Left lung (tissue), 10 donors: Measurements from ENCODE around the gene A3GALT2. TPM values are rescaled to one million over a fixed set of nuclear protein-coding genes. Genes with fewer than 3 reads are reported as not detected.
A peak's percentile ranks its signal among the peaks of the same experiment; 100 is the strongest.

Source experiments
- ATAC-seq: fragments of 200-7000 bp; cut with Tn5 transposase; one replicate; pipeline ENCODE4 v1.9.1; 2020; ENCODE audit warnings: moderate library complexity
- DNase-seq, 4 donors: peaks; one replicate each; pipeline ENCODE4 v3.0.0-alpha.2; 2013 to 2020
- H3K27ac ChIP-seq, 2 donors: fragments of 200-600 bp; sonication (generic) in 1 of 2; one replicate each; pipeline versions ENCODE4 v1.5.0 to v1.8.0; 2020 to 2021
- H3K27me3 ChIP-seq, 2 donors: fragments of 200-600 bp; sonication (generic) in 1 of 2; one replicate each; pipeline versions ENCODE4 v1.5.0 to v1.8.0; 2020 to 2021
- H3K36me3 ChIP-seq, 2 donors: fragments of 200-600 bp; sonication (generic) in 1 of 2; one replicate each; pipeline versions ENCODE4 v1.5.0 to v1.8.0; 2020 to 2021
- H3K4me1 ChIP-seq, 2 donors: fragments of 200-600 bp; one replicate each; pipeline ENCODE4 v1.8.0; 2021
- H3K4me3 ChIP-seq, 2 donors: fragments of 200-600 bp; sonication (generic) in 1 of 2; one replicate each; pipeline versions ENCODE4 v1.5.0 to v1.8.0; 2020 to 2021; ENCODE audit warnings: mild to moderate bottlenecking in 1 of 2
- H3K9me3 ChIP-seq, 2 donors: fragments of 200-600 bp; sonication (generic) in 1 of 2; one replicate each; pipeline versions ENCODE4 v1.5.0 to v1.8.0; 2020 to 2021
- intact Hi-C, 2 donors: fragments of 100-400 bp; cut with DNase I; formaldehyde crosslinking; loops; one replicate each; pipeline versions ENCODE4 v1.11.2 to v1.14.2; 2022
- polyA plus RNA-seq, 6 donors: library from polyadenylated mRNA; unstranded; fragments of 120-200 nt; gene quantifications; one replicate each; pipeline ENCODE4 v1.2.1, GENCODE V29; 2013; ENCODE audit not compliant: insufficient read length in 6 of 6
- total RNA-seq, 2 donors: library from RNA; stranded (reverse); fragmentation: NEBNext Ultra II Directional; extraction: Animal tissue kit (Norgen Biotek cat#: 25700); gene quantifications; one replicate each; pipeline ENCODE4 v1.2.1, GENCODE V29; 2021
- TF ChIP-seq, protein P1 (sequence below), 2 donors: fragments of 200-600 bp; sonication (generic) in 1 of 2; IDR thresholded peaks; one replicate each; pipeline versions ENCODE4 v1.5.0 to v1.8.0; 2021; ENCODE audit warnings: antibody characterized with exemption in 2 of 2
- donor health status: DM: no; HTN: yes; CAD: no.
- donor health status: DM: no; HTN: no; CAD: no.

Gene A3GALT2
- total and polyA plus RNA-seq, 8 donors, result 0.25 to 0.28 (median 0.25) TPM; not detected in 5

DNA sequence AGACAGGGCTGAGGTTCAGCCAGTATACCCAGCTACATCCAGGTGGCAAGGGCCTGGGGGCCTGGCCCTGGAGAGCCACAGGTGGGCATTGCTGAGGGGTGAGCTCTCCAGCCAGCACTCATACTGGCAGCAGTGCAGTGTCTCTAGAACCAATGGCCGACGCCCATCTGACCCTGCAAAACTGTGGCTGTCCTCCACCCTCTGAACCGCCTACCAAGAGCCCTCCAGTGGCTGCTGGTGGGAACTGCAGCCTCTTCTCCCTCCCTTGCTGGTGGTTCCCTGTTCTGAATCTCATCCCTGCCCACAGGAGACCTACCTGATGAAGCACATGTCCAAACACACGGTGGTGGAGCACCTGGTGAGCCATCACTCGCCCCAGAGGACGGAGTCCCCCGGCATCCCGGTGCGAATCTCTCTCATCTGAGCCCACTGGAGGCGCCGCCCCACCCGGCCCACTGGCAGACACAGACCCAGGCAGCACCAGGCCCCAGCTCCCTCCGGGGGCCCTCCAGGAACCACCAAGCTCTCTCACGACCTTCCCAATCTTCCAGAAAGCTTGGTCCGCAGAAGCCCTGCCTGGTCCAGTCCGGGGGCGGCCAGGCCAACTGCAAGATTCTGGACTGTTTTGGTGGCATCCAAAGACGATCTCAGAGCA, 22.1 kb downstream of the A3GALT2 start:
- ATAC-seq (peak; percentile 74), DNase-seq (peak in 3 of 4 donors; percentile 48 to 91 (median 62))
- peaks cover 0 to 33% of the 10 kb centered on the region in 2 donors for H3K36me3 ChIP-seq
- H3K27ac ChIP-seq, result peak overlapping the region in 1 of 2 donors; percentile 39
- no peaks in the 10 kb centered on the region for H3K27me3 ChIP-seq
- H3K4me3 ChIP-seq, result no peak overlapping the region
- intact Hi-C loops, result loop anchor here in 1 of 2 donors (5.0 kb wide), 2 partner anchors 69 to 169 kb away; no protein-coding TSS in a partner anchor
- peaks cover 8 to 37% of the 10 kb centered on the region in 2 donors for H3K4me1 ChIP-seq
- TF ChIP-seq, protein P1, sequence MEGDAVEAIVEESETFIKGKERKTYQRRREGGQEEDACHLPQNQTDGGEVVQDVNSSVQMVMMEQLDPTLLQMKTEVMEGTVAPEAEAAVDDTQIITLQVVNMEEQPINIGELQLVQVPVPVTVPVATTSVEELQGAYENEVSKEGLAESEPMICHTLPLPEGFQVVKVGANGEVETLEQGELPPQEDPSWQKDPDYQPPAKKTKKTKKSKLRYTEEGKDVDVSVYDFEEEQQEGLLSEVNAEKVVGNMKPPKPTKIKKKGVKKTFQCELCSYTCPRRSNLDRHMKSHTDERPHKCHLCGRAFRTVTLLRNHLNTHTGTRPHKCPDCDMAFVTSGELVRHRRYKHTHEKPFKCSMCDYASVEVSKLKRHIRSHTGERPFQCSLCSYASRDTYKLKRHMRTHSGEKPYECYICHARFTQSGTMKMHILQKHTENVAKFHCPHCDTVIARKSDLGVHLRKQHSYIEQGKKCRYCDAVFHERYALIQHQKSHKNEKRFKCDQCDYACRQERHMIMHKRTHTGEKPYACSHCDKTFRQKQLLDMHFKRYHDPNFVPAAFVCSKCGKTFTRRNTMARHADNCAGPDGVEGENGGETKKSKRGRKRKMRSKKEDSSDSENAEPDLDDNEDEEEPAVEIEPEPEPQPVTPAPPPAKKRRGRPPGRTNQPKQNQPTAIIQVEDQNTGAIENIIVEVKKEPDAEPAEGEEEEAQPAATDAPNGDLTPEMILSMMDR (IDR thresholded peaks at IDR 0.05), result peak; percentile 81 to 96
- H3K9me3 ChIP-seq, result no peaks in the 10 kb centered on the region

DNA sequence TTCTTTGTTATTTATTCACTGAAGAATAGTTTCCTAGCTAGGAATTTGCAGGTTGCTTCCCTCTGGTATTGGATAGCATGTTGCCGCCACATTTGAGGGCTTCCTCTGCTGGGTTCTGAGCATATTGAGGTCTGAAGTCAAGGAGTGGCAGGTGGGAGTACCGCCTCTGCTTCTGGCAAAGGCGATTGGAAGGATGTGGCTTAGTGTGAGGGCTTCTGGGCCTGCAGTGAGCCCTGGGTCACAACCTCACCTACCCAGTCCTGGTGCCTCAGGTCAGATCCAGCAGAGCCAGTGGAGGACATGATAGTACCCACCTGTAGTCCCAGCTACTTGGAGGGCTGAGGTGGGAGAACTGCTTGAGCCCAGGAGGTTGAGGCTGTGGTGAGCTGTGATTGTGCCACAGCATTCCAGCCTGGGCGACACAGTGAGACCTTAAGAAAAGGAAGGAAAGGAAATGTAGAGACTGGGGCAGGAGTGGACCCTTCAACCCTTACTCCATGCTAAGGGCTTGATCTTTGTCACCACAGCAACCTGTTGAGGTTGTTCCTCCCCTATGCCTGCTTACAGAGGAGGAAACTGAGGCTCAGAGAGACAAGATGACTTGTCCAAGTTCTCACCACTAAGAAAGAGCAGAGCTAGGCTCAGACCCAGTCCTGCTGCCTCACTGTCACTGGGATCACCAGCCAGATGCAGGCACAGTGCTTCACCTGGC, 22.8 kb downstream of the A3GALT2 start:
- peak overlapping the region in 1 of 2 donors; percentile 39 for H3K27ac ChIP-seq
- no peaks in the 10 kb centered on the region for H3K27me3 ChIP-seq

DNA sequence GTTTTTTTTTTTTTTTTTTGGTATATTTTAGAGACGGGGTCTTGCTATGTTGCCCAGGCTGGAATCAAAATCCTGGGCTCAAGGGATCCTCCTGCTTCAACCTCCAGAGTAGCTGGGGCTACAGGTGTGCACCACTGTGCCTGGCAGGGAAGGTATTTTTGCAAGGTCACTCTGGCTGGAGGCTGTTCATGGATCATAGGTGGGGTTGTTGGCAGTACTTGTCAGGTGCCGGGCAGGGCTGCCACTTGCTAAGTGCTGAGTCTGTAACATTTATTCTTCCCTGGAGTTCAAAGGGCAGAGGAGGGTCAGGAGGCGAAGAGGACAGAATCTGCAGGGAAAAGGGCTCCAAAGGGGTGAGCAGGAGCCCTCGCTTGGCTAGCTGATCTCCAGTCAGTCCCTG, 24.1 kb downstream of the A3GALT2 start:
- ATAC-seq (no peak), DNase-seq (peak in 1 of 4 donors; percentile 18)
- Histone ChIP-seq H3K27me3 (no peaks in the 10 kb centered on the region), H3K27ac (no peak overlapping the region), H3K4me1 (peaks cover 8 to 30% of the 10 kb centered on the region in 2 donors), H3K36me3 (peaks cover 0 to 33% of the 10 kb centered on the region in 2 donors), H3K4me3 (no peak overlapping the region), H3K9me3 (no peaks in the 10 kb centered on the region)
- intact Hi-C loops, result loop anchor here in 1 of 2 donors (5.0 kb wide), 2 partner anchors 70 to 170 kb away; no protein-coding TSS in a partner anchor
- TF ChIP-seq, protein P1 (IDR thresholded peaks at IDR 0.05), result no peak

More for the DNA sequence above, 22.8 kb downstream of the A3GALT2 start:
- ATAC-seq, result no peak
- peaks cover 8 to 37% of the 10 kb centered on the region in 2 donors for H3K4me1 ChIP-seq
- H3K4me3 ChIP-seq, result no peak overlapping the region
- DNase-seq, result peak in 1 of 4 donors; percentile 22
- intact Hi-C loops, result loop anchor here in 1 of 2 donors (5.0 kb wide), 2 partner anchors 69 to 169 kb away; no protein-coding TSS in a partner anchor
- H3K36me3 ChIP-seq, result peaks cover 0 to 33% of the 10 kb centered on the region in 2 donors
- no peaks in the 10 kb centered on the region for H3K9me3 ChIP-seq
- TF ChIP-seq, protein P1 (IDR thresholded peaks at IDR 0.05), result no peak

DNA sequence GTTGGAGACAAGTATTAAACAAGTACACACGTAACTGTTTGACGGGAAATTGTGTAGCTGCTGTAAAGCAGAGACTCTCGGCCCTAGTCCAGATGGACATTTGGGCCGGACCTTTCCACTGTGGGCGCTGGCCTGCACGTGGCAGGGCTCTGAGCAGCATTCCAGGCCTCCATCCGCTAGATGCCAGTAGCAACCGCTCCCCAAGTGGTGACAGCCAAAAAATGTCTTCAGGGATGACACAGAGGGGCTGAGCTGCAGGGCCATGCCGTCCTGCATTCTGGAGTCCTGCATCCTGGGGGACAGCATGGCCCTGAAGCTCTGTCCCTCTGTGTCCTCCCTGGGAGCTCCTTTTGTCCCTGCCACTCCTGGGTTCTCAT, 24.8 kb downstream of the A3GALT2 start:
- Histone ChIP-seq H3K4me1 (peaks cover 6 to 26% of the 10 kb centered on the region in 2 donors), H3K36me3 (peaks cover 0 to 33% of the 10 kb centered on the region in 2 donors), H3K9me3 (no peaks in the 10 kb centered on the region), H3K27me3 (no peaks in the 10 kb centered on the region), H3K27ac (no peak overlapping the region), H3K4me3 (no peak overlapping the region)
- TF ChIP-seq, protein P1 (IDR thresholded peaks at IDR 0.05), result no peak
- intact Hi-C loops, result loop anchor here in 1 of 2 donors (5.0 kb wide), 2 partner anchors 71 to 171 kb away; no protein-coding TSS in a partner anchor
- ATAC-seq (no peak), DNase-seq (peak in 1 of 4 donors; percentile 19)
